Femur (tissue), 1 donor: ENCODE data around the gene TICAM1.
A peak's percentile ranks its signal among the peaks of the same experiment; 100 is the strongest.

Experiments
- DNase-seq: peaks from one replicate; pipeline ENCODE4 v3.0.0-alpha.2; 2017

Gene TICAM1

DNA sequence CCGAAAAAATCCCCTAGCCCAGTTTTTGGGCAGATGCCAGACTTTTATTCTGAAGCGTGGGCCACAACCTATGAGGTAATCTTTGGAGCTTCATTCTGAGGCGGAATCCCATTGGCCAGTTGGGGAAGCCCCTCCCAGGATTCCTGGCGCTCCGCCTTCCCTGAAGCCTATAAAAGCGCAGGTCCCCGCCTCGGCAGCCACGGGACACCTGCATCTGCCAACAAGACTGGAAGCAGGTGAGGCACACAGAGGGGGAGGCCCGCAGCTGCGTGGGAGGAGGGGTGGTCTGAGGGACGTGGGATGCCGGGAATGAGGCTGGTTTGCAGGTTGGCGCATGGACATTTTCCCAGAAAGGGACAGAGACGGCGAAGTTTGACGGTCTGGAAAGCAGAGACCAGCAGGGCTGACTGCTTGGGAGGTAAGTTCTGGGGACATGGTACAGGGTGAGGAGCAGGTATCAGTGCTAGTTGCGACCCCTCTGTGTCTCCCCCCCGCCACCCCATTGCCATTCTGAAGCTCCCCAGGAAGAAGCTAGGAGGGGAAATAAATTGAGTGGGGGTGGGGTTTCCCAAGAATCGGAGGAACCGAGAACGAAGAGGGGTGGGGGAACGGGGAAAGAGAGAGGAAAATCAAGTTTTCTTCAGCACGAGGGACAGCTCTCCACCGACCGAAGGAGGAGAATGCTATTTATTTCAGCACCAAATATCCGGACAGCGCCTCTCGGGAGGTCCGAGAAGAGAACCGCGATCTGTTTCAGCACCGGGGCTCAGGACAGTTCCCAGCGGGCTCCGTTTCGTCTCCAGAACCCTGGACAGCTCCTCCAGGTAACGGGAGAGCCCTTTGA lies 62.4 kb downstream of the TICAM1 start:
- peak; percentile 91 for DNase-seq
